ENCODE measurements around the gene CARD9.

Gene CARD9

DNA sequence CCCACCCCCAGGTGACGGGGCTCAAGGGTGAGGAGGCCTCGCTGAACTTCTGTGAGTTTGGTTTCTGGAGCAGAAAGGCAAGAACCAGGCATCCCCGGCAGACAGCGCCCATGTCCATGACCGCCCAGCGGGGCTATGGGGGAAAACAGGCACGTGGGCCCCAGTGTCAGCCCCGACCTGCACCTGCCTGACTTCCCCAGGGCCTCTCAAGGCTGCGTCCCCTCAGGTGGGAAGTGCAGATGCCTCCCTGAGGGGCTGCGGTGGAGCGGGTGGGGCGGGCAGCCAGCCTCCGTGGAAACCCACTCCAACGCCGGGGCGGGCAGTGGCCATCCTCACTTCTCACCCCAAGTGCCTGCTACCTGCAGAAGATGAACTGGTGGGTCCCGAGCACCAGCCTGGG is 6.9 kb upstream of the CARD9 start:
- DNase-seq (ENCODE audit: low read depth) = no peak

DNA sequence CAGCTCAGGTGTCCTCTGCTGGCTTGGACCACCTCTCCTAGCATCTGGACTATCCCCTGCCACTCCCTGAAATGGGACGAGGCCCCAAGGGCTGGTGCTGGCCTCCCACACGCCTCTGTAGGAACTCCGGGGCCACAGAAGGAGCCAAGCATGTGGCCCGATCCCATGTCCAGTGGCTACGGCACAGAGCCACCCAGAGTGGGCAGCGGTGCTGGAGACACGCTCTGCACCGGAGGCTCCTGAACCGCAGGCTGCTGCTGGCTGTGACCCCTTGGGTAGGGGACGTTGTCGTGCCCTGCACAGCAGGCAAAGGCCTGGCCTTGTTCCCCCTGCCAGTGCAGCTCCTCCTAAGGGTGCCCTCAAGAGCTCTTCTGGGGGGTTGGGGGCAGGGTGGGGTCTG is 6.4 kb upstream of the CARD9 start:
- DNase-seq (ENCODE audit: low read depth) = no peak

DNA sequence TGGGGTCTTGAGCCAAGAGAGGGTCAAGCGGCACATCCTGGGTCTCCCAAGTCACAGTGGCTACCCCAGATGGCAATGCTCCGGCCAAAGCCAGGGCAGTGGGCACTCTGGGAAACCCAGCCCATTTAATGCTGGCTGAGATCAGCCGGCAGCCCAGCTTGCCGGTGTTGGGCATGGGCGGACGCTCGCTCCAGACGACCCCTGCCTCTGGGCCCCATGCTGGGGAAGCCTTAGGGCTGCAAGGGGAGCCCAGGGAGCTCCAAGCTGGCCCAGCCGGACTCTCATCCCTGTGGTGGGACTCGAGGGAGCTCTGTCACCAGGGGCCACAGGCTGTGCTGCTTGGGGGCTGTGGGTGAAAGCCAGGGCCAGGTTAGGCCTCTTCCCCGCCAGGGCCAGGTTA is 5.9 kb upstream of the CARD9 start:
- DNase-seq (ENCODE audit: low read depth) = no peak

DNA sequence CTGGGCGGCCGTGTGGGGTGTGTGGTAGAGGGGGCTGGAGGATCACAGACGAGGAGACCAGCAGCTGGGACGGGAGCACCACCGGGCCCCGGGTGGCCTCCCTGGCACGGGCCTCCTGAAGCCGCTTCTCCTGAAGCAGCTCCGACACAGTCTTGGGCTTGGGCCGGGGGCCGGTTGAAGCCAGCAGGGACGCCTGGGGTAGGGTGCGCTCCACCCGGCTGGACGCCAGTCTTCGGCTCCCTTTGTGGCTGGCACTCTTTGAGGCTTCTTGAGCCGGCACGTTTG is 5.5 kb upstream of the CARD9 start:
- DNase-seq (ENCODE audit: low read depth) = no peak

DNA sequence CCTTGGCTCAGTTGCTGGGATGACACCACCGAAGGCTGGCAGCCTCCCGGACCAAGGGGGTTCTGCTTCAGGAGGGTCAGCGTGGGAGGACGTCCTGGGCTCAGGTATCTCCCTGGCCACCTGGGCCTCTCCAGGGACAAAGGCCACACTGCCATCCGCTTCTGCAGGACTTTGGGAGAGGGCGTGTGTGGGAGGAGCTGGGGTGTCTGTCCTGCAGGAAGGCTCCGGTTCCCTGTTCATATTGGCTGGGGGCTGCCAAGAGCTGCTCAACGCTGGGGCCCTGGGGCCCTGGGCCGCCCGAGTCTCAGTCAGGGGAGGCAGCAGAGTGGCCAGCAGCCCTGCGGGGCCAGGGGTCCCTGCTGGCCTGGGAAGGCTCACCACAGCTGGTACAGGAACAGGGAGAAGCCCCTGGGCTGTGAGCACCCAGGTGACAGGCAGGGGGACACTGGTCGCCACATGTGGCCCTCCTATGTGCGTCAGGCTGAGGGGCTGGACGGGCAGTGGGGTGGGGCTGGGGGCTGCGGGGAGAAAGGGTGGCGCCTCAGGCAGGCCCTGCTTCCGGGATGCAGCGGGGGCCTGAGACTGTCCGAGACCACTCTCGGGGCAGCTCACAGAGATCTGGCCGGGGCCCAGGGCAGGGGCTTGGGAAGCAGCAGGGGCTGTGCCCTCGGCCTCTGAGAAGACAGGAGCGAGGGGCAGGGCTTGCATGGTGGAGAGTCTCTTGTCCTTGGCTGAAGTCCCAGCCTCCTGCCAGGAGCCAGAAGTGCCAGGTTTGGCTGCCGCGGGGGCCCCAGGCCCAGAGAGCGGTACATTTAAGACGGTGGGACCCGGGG is 4.9 kb upstream of the CARD9 start:
- no peak for DNase-seq (ENCODE audit: low read depth)

DNA sequence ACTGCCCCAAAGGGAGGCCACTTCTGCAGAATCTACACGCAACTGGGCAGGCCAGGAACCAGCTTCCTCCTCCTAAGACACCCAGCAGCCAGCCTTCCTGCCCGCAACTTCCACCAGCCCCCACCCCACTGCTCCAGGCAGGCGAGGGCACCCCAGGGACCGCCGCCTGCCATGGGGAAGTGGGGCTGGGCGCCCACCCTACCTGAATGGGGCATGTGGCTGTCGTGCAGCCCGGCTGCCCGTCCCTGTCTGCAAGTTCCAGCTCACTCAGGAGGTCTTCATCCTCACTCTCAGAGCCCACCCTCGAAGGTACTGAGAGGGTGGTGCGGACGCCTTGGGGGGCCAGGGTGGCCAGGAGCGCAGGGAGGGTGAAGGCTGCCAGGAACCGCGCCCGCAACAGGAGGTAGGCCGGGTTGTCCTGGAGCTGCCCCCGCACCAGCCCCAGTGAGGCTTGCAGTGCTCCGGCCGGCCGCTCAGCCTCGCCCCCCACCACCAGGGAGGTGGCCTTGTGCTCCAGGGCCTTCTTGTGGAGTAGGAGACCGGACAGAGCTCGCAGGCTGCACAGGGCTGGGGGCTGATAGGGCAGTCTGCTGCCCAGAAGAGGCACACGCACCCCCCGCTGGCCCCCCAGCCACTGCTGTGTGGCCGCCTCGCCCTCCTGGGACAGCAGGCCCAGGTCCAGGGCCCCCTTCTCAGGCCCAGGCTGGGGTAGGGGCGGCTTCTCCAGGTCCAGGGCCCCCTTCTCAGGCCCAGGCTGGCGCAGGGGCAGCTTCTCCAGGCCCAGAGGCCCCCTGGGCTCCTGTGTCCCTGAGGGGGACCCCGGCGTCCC is 4.1 kb upstream of the CARD9 start:
- no peak for DNase-seq (ENCODE audit: low read depth)

DNA sequence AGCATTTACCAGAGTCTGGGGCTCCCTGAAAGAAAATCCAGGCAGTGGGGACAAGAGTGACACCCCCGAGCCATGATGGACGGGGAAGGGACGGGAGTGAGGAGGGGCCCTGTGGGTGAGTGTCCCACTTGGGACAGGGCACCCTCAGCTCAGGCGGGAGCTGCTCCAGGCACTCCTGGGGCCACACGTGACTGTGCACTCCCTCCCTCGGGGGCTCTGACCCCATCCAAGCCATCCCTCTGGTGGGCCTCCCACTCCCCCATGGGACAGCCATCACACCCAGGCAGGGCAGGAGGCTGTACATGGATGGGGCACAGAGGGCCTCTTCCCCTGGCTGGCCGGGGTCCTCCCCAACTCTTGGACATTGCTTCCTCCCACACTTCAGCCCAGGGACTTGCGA is 3.0 kb upstream of the CARD9 start:
- DNase-seq (ENCODE audit: low read depth) = no peak

DNA sequence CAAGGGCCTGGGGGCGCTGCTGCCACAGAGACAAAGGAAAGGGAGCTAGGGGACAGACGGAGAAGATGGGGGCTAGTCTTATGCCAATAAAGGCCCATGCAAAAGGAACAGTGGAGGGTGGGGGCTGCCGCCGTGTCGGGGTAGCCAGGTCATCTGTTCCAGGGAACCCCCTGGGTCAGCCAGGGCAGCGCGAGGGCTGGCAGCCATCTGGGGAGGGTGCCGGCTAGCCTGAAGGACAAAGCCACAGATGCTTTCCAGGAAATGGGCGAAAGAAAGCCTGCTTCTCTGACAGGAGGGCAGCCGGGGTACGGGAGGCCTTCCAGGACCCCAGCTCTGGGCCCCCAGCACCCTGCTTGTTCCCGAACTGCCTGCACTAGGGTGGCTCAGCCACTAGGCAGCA is 1.6 kb upstream of the CARD9 start:
- DNase-seq (ENCODE audit: low read depth) = no peak

DNA sequence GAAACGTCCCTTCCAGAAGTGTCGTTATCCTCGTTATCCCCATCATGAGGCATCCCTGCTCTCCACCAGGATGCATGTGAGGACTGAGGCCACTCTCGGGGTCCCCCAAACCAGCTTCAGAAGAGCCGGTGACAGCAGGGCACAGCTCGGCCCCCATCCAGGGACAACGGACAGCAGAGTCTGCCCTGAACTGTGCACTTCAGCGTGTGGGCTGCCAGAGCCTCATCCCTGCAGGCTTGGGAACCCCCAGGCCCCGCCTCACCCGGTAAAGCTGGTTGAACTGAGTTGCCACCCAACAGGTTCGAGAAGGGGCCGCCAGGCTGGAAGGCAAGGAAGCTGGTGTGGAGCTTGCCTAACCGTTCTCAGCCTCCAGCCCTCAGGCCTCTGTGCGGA is 710 bp upstream of the CARD9 start:
- no peak for DNase-seq (ENCODE audit: low read depth)

DNA sequence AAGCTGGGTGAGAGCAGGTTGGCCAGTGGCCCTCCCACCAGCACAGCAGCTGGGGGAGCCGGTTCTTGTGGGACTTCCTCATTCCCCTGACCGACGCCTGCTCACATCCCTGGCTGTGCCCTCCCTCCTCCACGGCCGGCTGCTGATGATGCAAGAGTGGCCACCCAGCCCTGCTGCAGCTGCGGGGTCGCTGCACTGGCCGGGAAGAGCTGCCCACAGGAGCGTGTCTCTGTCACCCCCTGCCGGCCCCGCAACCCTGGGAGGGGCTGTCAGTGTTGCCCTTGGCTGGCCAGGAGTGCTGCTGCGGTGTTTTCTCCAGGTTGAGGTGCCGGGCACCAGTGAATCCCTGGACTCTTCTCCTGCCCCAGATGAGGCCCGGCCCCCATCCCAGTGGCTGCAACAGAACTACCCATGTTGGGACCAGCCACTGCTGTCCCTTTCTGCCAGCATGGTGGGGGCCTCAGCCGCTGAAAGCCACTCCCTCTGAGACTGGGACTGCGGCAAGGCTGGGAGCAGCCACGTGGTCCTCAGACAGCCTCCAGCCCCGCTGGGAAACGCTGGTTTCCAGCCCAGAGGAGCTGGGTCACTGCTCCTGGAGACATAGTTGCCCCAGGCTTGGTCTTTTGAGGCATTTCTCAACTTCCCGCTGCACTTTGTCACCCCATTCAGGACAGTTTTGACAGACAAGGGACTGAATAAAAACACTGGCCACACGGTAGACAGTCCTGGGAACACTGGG is 739 bp downstream of the CARD9 start:
- DNase-seq (ENCODE audit: low read depth) = peak; percentile 91

DNA sequence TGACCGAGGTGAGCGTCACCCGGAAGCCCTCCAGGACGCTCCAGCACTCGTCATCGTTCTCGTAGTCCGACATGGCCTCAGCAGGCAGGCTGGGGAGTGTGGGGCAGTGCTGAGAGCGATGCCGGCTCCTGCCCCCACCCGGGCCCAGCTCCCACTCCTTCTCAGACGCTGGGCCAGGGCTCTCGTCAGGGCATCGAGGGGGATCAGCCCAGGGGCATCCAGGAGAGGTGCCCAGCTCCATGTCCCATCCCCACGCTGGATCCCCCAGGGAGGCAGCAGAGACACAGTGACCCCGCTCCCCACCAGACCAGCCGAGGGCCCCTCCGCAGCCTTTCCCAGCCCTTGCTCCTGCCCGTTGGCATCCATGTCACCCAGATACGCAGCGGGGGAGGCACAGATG is 1.5 kb downstream of the CARD9 start:
- DNase-seq (ENCODE audit: low read depth) = no peak

DNA sequence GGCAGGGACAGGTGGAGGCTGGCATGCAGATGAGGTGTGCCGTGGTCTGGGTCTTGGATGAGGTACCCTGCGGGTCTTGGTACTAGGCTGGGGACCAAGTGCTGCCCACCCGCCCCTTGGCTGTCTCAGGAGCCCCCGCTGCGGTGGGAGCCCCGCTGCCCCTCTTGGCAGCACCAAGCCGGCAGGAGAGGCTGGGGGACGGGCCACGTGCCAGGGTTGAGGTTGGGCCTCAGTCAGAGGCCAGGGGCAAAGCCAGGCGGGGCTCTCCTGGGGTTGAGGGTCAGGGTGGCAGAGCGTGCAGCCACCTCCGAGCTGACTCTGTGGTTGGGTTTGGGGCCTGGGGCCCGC is 2.0 kb downstream of the CARD9 start:
- DNase-seq (ENCODE audit: low read depth) = no peak

DNA sequence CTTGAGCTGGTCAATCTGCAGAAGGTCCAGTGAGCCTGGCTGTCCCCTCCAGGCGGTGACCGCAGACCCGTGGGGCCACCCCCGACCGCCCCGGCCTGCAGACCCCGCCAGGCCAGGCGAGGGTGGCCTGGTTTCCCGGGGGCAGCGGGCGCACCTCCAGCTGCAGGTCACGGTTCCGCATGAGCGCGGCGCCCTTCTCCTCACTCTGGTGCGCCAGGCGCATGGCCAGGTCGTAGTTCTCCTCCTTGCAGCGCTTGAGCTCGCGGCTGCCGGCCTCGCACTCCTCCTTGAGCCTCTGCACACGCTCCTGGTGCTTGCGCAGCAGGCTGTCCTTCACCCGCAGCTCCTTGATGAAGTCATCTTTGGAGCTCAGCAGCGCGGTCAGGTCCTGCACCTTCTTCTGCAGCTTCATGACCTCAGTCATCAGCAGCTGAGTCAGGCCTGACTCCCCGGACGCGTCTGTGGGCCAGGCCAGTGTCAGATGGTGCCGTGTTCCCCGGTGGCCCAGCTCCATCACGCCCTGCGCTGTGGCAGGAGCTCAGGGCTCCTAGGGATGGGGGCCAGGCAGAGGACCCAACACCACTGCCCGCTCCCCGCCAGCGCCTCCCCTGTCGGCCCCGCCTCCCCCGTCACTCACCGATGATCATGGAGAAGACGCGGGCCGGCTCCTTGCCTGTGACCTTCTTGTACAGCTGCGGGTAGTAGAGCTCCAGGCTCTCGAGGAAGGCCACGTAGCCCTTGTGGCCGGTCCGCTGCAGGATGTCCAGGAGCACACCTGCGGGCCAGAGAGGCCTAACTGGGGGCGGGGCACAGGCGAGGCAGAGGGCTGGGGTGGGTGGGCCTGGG is 2.6 kb downstream of the CARD9 start:
- no peak for DNase-seq (ENCODE audit: low read depth)

DNA sequence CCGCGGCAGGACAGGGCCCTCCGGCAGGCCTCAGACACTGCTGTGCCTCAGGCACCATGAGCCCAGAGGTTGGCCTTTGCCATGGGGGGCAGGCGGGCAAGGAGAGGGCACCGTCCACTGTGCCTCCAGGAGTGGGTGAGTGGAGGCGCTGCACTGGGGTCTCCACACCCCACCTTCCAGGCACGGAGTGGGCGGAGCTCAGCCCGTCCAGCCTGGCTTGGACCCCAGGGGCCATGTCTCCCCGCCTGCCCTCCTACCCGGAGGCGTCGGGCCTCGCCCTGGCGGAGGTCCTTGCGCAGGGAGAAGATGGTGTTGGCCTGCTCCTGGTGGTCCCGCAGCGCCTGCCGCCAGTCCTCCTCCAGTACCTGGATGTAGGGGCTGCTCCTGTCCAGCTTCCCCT is 3.4 kb downstream of the CARD9 start:
- no peak for DNase-seq (ENCODE audit: low read depth)

DNA sequence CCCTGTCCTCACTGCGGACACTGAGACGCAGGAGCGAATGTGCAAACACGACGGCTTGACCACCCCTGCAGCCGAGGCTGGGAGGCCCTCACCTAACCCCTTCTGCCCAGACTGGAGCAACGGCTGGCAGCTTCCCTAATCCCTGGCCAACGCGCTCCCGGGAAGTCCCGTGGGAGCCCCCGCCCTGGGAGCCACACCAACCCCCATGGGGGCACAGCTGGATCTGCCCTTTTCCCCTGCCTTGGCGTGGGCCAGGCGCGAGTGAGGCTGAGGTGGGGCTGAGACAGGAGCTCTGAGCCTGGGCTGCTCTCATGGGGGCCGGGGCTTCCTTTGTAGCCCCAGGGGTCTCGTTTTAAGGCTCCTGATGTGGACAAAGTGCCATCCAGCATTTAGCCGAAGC is 5.3 kb downstream of the CARD9 start:
- DNase-seq (ENCODE audit: low read depth) = no peak

DNA sequence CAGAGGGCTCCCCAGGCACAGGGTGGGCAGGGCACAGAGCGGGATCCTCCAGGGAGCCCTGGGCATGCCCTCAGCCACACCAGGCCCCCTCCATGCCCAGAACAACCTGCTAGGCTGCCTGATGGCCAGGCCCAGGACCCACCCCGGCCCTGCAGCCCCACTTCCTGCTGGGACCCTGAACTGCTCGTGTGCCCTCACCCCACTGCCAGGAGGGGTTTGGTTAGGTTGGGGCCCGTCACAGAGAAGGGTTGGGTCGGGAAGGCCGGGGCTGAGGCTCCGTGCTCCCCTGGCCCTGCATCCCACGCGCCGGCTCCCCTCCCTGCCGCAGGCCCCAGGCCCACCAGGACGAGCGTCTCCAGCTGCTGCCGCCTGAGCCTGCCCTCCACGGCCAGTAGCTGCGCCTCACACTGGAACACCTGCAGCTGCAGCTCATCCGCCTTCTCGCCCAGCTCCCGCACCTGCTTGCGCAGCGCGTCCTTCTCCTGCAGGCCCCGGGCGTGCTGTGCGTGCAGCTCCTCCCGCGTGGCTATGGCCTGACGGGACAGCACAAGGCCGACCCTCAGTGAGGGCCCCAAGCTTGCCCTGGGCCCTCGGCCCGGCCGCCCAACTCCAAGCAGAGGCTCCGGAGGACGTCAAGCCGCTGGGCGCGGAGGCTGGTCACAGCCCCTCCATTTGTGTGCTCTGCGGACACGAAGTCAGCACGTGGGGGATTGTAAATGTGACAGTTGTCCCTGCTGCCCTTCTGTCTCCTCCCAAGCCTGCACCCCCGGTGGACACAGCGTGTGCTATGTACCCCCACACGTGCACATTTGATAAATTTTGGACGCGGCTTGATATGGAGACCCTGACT is 5.9 kb downstream of the CARD9 start:
- DNase-seq (ENCODE audit: low read depth) = no peak

DNA sequence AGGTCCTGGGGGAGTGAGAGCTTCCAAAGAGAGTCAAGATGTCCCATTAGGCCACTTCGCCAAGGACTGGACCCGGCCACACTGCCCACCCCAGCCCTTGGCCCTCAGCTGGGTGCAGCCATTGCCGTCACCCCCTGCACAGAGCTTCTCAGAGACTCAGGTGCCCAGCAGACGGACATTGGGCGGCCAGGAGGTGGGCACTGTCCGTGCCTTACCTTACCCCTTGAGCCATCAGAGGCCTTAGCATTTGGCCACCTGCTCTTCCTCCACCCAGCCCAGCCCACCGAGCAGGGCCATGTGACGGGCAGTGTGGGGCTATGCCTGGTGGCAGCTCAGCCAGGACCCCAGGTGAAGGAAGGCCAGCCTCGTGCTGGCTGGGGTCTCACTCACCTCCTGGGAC is 6.6 kb downstream of the CARD9 start:
- no peak for DNase-seq (ENCODE audit: low read depth)

DNA sequence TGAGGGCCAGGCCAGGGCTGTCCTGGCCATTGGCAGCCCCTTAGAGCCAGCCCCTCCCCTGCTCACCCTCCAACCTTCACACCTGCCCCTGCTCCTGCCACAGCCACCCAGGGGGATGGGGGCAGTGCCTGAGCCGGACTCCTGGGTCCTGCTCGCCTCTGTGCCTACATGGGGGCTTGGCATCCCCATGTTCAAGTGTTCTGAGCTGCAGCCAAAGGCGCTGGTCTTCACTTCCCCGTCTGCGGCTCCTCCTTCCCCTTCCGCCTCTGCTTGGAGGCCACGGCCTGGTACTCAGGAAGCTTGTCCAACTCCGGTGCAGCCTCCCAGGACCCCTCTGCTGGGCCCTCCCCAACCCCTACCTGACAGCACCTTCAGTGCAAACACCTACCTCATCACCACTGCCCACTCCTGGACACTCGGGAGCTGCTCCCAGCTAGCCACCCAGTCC is 7.7 kb downstream of the CARD9 start:
- DNase-seq (ENCODE audit: low read depth) = no peak

DNA sequence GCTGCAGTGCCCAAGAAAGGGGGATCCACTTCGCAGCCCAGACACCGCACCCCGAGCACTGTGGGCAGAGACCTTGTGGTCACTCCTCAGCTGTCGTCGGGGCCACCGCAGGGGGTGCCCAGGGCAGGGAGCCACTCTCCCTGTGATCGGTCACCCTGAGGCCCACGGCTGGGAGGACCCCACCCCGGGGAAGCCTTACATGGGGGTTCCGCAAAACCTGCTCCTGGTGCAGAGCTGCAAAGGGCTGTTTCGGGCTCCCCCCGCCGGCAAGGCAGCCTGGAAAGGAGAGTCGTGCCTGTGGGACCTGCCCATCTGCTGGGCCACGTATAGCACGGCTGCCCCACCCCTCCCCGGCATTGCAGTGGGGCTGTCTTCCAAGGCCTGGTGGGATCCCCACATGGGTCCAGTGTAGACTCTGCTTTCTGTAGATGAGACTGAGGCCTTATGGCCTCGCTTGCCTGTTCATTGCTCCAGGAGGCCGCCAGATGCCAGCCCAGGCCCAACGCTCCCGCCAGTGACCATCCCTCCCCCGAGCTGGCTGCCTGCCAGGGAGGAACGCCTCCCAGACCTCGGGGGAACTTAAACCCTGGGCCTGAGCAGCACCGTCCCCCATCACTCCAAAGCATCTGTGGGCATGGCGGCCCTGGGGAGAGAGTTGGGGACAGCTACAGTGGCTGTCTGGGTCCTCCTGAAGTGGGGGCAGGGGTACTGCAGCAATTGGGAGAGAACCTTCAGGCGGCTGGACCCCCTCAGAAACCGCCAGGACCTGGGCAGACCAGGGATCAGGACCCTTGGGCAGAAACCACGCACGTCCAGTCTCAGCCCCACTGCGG is 8.3 kb downstream of the CARD9 start:
- no peak for DNase-seq (ENCODE audit: low read depth)
